Lower lobe of right lung (tissue), 2 donors: ENCODE data around the gene PAM16. TPM values are rescaled to one million over a fixed set of nuclear protein-coding genes. Genes with fewer than 3 reads are reported as not detected.

Source experiments
- ATAC-seq, 2 donors: fragments of 200-7000 bp; cut with Tn5 transposase; one replicate each; pipeline ENCODE4 v1.9.1; 2020 to 2022; ENCODE audit warnings: mild to moderate bottlenecking in 2 of 2, moderate library complexity in 2 of 2
- DNase-seq: peaks from one replicate; pipeline ENCODE4 v3.0.0-alpha.2; 2020
- H3K27ac ChIP-seq: fragments of 200-600 bp; one replicate; pipeline ENCODE4 v1.8.0; 2022
- H3K27me3 ChIP-seq: fragments of 200-600 bp; one replicate; pipeline ENCODE4 v1.8.0; 2022; ENCODE audit warnings: low read depth
- H3K36me3 ChIP-seq: fragments of 200-600 bp; one replicate; pipeline ENCODE4 v1.8.0; 2022; ENCODE audit warnings: mild to moderate bottlenecking
- H3K4me1 ChIP-seq: fragments of 200-600 bp; one replicate; pipeline ENCODE4 v1.8.0; 2022
- H3K4me3 ChIP-seq: fragments of 200-600 bp; one replicate; pipeline ENCODE4 v1.8.0; 2022; ENCODE audit warnings: mild to moderate bottlenecking
- H3K9me3 ChIP-seq: fragments of 200-600 bp; one replicate; pipeline ENCODE4 v1.8.0; 2022
- CTCF ChIP-seq: fragments of 200-600 bp; IDR thresholded peaks from one replicate; pipeline ENCODE4 v1.8.0; 2022; ENCODE audit warnings: antibody characterized with exemption, mild to moderate bottlenecking
- intact Hi-C: fragments of 100-400 bp; cut with DNase I; formaldehyde crosslinking; loops from one replicate; pipeline ENCODE4 v1.11.0; 2022
- total RNA-seq: library from RNA; stranded (reverse); fragmentation: NEBNext Ultra II Directional; extraction: Animal tissue kit (Norgen Biotek cat#: 25700); gene quantifications from one replicate; pipeline ENCODE4 v1.2.1, GENCODE V29; 2021
- donor health status: DM: no; HTN: yes; CAD: no; lungs with severe emphysema.

The PAM16 gene
- total RNA-seq, 1 donor from 2014 or later = 40.0 TPM

GRCh38 chr16:4381072-4381934, 30.2 kb upstream of the PAM16 start:
- no peak overlapping the region for H3K27ac ChIP-seq
- H3K4me3 ChIP-seq = no peak overlapping the region
- ATAC-seq (no peak), DNase-seq (no peak)
- no peaks in the 10 kb centered on the region for H3K9me3 ChIP-seq
- H3K4me1 ChIP-seq = peaks cover 45% of the 10 kb centered on the region
- H3K27me3 ChIP-seq = no peaks in the 10 kb centered on the region
- TF ChIP-seq CTCF = no peak
- peaks cover 67% of the 10 kb centered on the region for H3K36me3 ChIP-seq
- intact Hi-C loops = no loop called here

- no peak overlapping the region for H3K27ac ChIP-seq
- intact Hi-C loops = no loop called here
- TF ChIP-seq CTCF = no peak
- H3K4me1 ChIP-seq = peaks cover 50% of the 10 kb centered on the region
- DNase-seq (no peak), ATAC-seq (no peak)
- H3K36me3 ChIP-seq = peaks cover 58% of the 10 kb centered on the region
- no peak overlapping the region for H3K4me3 ChIP-seq
- H3K9me3 ChIP-seq = no peaks in the 10 kb centered on the region
- no peaks in the 10 kb centered on the region for H3K27me3 ChIP-seq
These were observed 29.3 kb upstream of the PAM16 start for GRCh38 chr16:4380119-4381063.

- ATAC-seq (no peak), DNase-seq (no peak)
These were observed 28.0 kb upstream of the PAM16 start for GRCh38 chr16:4378999-4379690.

GRCh38 chr16:4378161-4378666, 27.1 kb upstream of the PAM16 start:
- Histone ChIP-seq H3K27ac (peak overlapping the region; percentile 84), H3K4me1 (peaks cover 61% of the 10 kb centered on the region), H3K27me3 (no peaks in the 10 kb centered on the region), H3K9me3 (no peaks in the 10 kb centered on the region), H3K36me3 (peaks cover 36% of the 10 kb centered on the region), H3K4me3 (no peak overlapping the region)
- no peak for TF ChIP-seq CTCF
- ATAC-seq (no peak), DNase-seq (no peak)
- intact Hi-C loops = no loop called here

More at GRCh38 chr16:4378999-4379690, 28.0 kb upstream of the PAM16 start:
- TF ChIP-seq CTCF = no peak
- Histone ChIP-seq H3K27me3 (no peaks in the 10 kb centered on the region), H3K36me3 (peaks cover 46% of the 10 kb centered on the region), H3K4me3 (no peak overlapping the region), H3K27ac (no peak overlapping the region), H3K4me1 (peaks cover 60% of the 10 kb centered on the region), H3K9me3 (no peaks in the 10 kb centered on the region)
- intact Hi-C loops = no loop called here
